Nucleus accumbens (tissue), 56 donors: Measurements from ENCODE around the gene RASGEF1C.

ENCODE experiments used
- DNase-seq, 56 donors: peaks; one replicate each; lab custom pipeline; 2025; lab: John Stamatoyannopoulos, UW

RASGEF1C gene

GRCh38 chr5:180191716-180192115 is 17.3 kb downstream of the RASGEF1C start:
- no peak for DNase-seq

GRCh38 chr5:180187767-180188166 is 21.2 kb downstream of the RASGEF1C start:
- DNase-seq, result no peak

- DNase-seq, result no peak
These were observed 28.2 kb downstream of the RASGEF1C start for GRCh38 chr5:180180846-180181245.

- no peak for DNase-seq
These were observed 28.6 kb downstream of the RASGEF1C start for GRCh38 chr5:180180421-180180820.

GRCh38 chr5:180179442-180180420 is 29.3 kb downstream of the RASGEF1C start:
- DNase-seq, result peak in 2 of 56 donors; percentile 27 to 38

GRCh38 chr5:180178531-180179441 is 30.2 kb downstream of the RASGEF1C start:
- no peak for DNase-seq

- DNase-seq, result no peak
These were observed 32.8 kb downstream of the RASGEF1C start for GRCh38 chr5:180176191-180176590.

- DNase-seq, result no peak
These were observed 34.0 kb downstream of the RASGEF1C start for GRCh38 chr5:180175015-180175431.

- DNase-seq, result no peak
These were observed 34.4 kb downstream of the RASGEF1C start for GRCh38 chr5:180174587-180174972.

GRCh38 chr5:180173875-180174586 is 35.0 kb downstream of the RASGEF1C start:
- peak in 3 of 56 donors; percentile 16 to 37 (median 33) for DNase-seq

- no peak for DNase-seq
These were observed 35.8 kb downstream of the RASGEF1C start for GRCh38 chr5:180173198-180173544.

GRCh38 chr5:180172447-180173197 is 36.4 kb downstream of the RASGEF1C start:
- DNase-seq, result peak in 30 of 56 donors; percentile 29 to 69 (median 48)

GRCh38 chr5:180171568-180172094 is 37.4 kb downstream of the RASGEF1C start:
- no peak for DNase-seq

- peak in 2 of 56 donors; percentile 60 to 63 for DNase-seq
These were observed 38.0 kb downstream of the RASGEF1C start for GRCh38 chr5:180170810-180171567.

GRCh38 chr5:180170106-180170809 is 38.8 kb downstream of the RASGEF1C start:
- DNase-seq, result peak in 50 of 56 donors; percentile 49 to 91 (median 82)

GRCh38 chr5:180169248-180170105 is 39.5 kb downstream of the RASGEF1C start:
- DNase-seq, result no peak

GRCh38 chr5:180168758-180169157 is 40.3 kb downstream of the RASGEF1C start:
- DNase-seq, result no peak
